ENCODE data around the gene LRRC8E. TPM values are rescaled to one million over a fixed set of nuclear protein-coding genes. Genes with fewer than 3 reads are reported as not detected.

LRRC8E gene
- total RNA-seq, 1 donor from 2014 or later: 0.77 TPM

DNA sequence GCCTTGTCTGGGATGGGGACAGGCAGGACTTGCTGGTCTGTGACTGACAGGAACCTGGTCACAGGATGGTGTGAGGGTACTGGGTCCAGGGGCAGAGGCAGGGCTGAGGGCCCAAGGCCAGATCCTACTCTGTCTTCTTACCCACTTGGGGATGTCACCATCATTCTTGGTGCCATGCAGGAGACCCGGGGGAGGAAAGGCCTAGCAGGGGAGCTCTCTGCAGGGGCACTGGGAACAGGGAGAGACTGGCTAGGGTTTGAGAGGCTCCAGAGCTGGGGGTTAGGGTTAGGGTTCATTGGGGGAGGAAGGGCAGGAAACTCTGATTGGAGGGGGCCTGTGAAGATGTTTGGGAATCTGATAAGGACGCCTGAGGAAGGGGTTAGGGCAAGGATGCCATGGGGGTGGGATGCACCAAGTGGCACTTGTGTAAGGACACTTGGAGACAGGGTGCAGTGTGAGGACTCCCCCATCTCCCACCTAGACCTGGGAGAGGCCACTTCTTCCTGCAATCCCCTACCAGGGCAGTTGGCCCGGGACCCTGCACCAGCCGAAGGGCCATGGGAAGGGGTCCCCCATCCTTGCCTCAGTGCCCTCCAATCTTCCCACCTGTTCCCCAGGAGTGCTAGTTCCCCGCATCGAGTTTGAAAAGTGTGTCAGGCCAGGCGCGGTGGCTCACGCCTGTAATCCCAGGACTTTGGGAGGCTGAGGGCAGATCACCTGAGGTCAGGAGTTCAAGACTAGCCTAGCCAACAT, 21.0 kb upstream of the LRRC8E start:
- DNase-seq (ENCODE audit: low read depth in 2 of 2): no peak

DNA sequence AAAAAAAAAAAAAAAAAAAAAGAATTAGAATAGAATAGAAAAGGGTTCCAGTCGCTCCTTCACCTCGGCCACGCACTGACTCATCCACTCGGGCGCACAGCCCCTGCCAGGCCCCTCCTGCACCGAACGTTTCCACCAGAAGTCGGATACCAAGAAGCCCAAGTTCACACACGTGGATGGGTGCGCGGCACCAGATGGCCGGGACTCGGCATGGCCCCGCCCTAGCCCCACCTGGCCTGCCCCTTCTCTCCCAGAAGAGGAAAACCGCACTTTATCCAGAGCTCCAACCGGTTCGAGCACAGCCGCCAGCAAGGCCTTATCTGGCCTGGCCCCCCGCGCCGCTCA, 20.0 kb upstream of the LRRC8E start:
- no peak for DNase-seq (ENCODE audit: low read depth in 2 of 2)

- peak in 1 of 2 donors; percentile 67 for DNase-seq (ENCODE audit: low read depth in 2 of 2)
Measured at GRCh38 chr19:7868671-7869452, 19.4 kb upstream of the LRRC8E start.

- peak in 1 of 2 donors; percentile 55 for DNase-seq (ENCODE audit: low read depth in 2 of 2)
Measured at GRCh38 chr19:7869453-7869909, 18.8 kb upstream of the LRRC8E start.

DNA sequence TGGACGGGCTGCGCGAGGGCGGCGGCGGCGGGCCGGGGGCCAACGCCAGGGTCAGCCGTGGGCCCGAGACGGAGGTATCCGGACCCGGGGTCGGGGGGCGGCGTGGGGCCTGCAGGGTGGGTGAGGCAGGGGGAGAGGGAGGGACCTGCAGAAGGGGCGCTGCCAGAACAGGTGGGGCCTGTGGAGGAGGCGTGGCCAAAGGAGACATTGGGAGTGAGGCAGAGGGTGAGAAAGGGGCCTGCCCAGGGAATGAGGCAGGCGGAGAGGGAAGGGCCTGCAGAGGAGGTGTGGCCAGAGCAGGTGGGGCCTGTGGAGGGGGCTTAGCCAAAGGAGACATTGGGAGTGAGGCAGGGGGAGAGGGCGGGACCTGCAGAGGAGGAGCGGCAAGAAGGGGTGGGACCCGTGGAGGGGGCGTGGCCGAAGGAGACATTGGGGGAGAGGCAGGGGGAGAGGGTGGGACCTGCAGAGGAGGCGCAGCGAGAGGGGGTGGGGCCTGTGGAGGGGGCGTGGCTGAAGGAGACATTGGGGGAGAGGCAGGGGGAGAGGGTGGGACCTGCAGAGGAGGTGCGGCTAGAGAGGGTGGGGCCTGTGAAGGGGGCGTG, 18.3 kb upstream of the LRRC8E start:
- DNase-seq (ENCODE audit: low read depth in 2 of 2): peak in 1 of 2 donors; percentile 40

- peak in 1 of 2 donors; percentile 56 for DNase-seq (ENCODE audit: low read depth in 2 of 2)
Measured at GRCh38 chr19:7870571-7871436, 17.5 kb upstream of the LRRC8E start.

GRCh38 chr19:7871437-7872305, 16.6 kb upstream of the LRRC8E start:
- peak in 1 of 2 donors; percentile 66 for DNase-seq (ENCODE audit: low read depth in 2 of 2)

DNA sequence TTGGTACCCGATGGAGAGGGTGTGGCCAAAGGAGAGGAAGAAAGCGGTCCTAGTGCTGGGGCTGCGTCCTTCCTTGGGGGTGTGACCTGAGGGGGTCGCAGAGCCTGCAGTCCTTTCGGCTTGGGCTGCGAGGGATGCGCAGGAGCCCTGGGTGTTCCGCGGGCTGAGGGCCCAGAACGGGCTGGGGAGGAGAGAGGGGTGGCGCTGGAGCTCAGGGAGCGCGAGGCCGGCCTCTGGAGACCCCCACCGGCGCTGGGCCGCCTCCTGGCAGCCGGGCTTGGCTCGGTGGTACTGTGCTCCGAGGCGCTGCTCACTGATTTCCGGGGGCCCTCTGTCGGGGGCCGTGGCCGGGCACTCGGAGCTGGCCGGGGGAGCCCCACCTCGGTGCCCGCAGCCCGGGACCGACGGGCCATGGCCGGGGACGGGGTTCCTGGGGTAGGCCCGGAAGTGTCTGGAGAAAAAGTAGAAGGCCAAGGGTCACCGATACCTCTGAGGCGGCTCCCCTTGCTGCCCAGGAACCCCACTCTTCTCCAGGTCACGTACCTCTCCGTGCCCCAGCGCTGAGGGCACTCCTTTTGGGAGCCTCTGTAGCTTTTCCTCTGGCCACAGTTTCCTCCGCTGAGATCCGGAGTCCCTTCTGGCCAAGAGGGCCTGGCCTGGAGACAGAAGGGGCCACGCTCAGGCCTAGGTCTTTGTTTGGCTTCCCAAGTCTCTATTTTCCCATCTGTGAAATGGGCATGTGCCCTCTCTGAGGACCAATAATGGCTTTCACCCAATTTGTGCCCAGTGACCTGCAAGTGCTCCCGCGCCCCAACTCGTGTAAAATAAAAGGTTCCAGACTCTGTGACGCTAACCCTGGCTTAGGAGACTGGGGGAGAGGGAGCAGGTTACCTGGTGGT, 15.8 kb upstream of the LRRC8E start:
- no peak for DNase-seq (ENCODE audit: low read depth in 2 of 2)

- no peak for DNase-seq (ENCODE audit: low read depth in 2 of 2)
Measured at GRCh38 chr19:7873304-7874075, 14.8 kb upstream of the LRRC8E start.

DNA sequence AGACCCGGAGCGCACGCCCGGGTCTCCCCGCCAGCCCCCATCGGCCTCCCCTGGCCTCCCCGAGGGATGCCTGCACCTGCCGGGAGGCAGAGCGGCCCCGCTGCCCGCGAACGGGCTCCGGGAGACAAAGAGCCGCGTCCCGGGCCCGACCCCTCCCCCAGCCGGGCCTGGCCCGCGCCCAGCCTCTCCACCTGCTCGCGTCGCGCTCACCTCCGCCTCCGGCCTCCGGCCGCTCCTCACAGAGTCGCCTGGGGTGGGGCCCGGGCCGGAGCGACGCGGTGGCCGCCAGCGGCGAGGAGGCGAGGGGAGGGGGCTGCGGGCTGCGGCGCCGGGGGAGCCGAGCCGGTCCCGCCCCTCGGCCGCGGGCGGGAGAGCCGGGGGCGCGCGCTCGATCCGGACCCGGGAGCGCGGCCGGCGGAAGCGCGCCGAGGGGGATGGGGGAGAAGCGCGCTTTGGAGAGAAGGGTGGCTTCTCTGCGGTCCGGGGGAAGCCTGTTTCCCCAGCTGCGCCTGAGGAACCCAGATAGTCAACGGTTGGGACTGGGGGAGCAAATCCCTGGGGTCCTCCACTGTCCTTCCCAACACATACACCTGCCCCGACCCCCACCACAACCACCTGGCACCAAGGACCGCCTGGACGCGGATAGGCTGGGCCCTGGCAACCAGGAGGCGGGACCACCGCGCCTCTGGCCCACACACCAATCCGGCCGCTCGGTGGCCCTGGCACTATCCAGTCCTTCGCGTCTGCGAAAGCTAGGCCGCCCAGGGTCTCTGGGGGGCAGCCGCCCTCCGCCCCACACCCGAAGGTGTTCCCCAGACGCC, 14.0 kb upstream of the LRRC8E start, which contains the start of gene PRR36:
Gene PRR36 (minus strand): TSS at position 315 of the 821 bp plus-strand sequence. CDS start 701 bp downstream, outside the sequence.
- peak in 1 of 2 donors; percentile 42 for DNase-seq (ENCODE audit: low read depth in 2 of 2)

DNA sequence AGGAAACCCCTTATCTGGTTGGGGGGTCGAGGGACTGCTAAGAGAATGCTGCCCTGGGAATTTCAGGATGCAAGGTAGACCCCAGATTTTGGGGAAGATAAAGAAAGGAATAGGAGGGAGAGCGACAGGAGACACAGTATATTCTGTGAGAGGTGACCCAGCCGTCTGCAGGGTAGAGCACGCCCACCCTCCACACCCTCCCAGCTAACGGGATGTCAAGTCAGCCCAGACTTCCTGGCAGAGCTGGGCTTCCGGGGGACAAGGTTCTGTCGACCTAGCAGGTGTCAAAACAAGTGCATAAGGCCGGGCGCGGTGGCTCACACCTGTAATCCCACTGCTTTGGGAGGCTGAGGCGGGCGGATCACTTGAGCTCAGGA, 13.4 kb upstream of the LRRC8E start:
- DNase-seq (ENCODE audit: low read depth in 2 of 2): no peak

- DNase-seq (ENCODE audit: low read depth in 2 of 2): no peak
Measured at GRCh38 chr19:7877249-7877836, 11.0 kb upstream of the LRRC8E start.

DNA sequence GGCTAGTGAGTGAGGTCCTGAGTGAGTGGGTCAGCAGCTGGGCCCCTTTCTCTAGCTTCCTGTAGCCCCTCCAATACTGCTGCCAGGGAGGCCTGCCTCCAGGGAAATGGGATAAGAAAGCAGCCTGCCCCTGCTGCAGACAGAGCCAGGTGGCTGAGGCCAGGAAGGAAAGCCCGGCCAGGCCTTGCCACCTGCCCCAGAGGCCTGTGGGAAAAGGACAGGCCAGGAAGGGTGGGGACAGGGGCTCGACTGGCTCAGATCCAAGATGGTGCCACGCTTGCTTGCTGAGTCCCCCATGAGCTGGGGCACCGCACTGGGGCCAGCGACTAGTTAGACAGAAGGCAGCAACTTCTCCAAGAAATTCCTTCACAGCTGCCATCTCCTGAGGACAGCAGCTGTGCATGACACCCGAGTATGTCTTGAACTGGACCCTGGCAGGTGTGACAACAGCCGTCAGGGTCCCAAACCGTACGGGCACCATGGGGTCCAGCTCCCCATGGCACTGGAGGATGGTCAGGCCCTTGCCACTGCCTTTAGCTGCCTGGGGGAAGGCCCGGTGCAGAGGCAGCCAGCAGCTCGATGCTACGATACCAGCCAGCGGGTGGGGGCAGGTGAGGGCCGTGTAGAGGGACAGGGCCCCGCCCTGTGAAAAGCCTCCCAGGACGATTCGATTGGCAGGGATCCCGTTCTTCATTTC, 9.1 kb upstream of the LRRC8E start:
- no peak for DNase-seq (ENCODE audit: low read depth in 2 of 2)

DNA sequence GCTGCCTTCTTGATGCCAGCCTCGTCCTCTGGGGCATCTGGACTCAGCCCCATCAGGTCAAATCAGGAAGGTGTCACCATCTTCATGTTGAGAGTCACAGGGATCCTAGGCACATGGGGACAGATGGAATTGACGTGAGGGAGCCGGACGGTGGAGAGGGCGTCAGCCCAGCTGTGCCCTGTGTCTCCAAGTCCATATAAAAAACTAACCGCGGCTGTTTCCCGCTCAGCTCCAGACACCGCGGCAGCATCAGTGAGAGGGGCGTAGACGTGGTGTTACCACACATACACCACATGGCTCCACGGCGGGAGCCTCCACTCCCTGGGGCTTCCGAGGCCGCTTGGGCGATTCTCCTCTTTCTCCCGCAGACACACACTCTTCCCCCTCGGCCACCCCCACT, 8.5 kb upstream of the LRRC8E start:
- DNase-seq (ENCODE audit: low read depth in 2 of 2): no peak

GRCh38 chr19:7881910-7882309, 6.4 kb upstream of the LRRC8E start:
- no peak for DNase-seq (ENCODE audit: low read depth in 2 of 2)

DNA sequence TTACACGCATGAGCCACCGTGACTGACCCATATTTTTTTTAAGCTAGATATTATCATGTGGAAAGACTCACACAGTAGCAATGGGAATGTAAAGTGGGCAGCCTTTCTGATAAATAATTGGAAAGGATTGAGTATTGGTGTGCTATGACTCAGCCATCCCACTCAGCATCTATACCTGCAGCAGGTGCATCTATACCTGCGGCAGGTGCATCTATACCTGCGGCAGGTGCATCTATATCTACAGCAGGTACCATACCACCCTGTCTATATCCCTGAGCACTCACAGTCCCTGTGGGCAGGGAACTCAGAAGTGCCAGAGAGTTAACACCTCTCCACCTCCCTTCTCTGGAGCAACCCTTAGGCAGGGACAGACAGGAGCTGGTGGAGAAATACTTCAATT, 5.2 kb upstream of the LRRC8E start:
- no peak for DNase-seq (ENCODE audit: low read depth in 2 of 2)

All from dermis microvascular lymphatic vessel endothelial cell (primary cell).